Measurements from ENCODE around the gene SLC30A9.

Gene SLC30A9

GRCh38 chr4:41964401-41964800, 25.9 kb upstream of the SLC30A9 start:
- no peak for TF ChIP-seq CTCF (conservative IDR thresholded peaks at IDR 0.05; ENCODE audit: low read length)
- H3K4me3 ChIP-seq (ENCODE audit: low read length): no peak overlapping the region
- DNase-seq (ENCODE audit: low read depth): no peak

GRCh38 chr4:41967392-41967791, 22.9 kb upstream of the SLC30A9 start:
- no peak for TF ChIP-seq CTCF (conservative IDR thresholded peaks at IDR 0.05; ENCODE audit: low read length)
- H3K4me3 ChIP-seq (ENCODE audit: low read length): no peak overlapping the region
- DNase-seq (ENCODE audit: low read depth): no peak

GRCh38 chr4:41969671-41970070, 20.7 kb upstream of the SLC30A9 start:
- H3K4me3 ChIP-seq (ENCODE audit: low read length): no peak overlapping the region
- no peak for DNase-seq (ENCODE audit: low read depth)
- TF ChIP-seq CTCF (conservative IDR thresholded peaks at IDR 0.05; ENCODE audit: low read length): no peak

- no peak for DNase-seq (ENCODE audit: low read depth)
- no peak overlapping the region for H3K4me3 ChIP-seq (ENCODE audit: low read length)
- TF ChIP-seq CTCF (conservative IDR thresholded peaks at IDR 0.05; ENCODE audit: low read length): no peak
Measured at GRCh38 chr4:41975341-41975740, 15.0 kb upstream of the SLC30A9 start.

GRCh38 chr4:41976775-41977516, 13.4 kb upstream of the SLC30A9 start:
- H3K4me3 ChIP-seq (ENCODE audit: low read length): no peak overlapping the region
- TF ChIP-seq CTCF (conservative IDR thresholded peaks at IDR 0.05; ENCODE audit: low read length): no peak
- peak; percentile 0 for DNase-seq (ENCODE audit: low read depth)

GRCh38 chr4:41977709-41978108, 12.6 kb upstream of the SLC30A9 start:
- peak; percentile 48 for DNase-seq (ENCODE audit: low read depth)
- TF ChIP-seq CTCF (conservative IDR thresholded peaks at IDR 0.05; ENCODE audit: low read length): no peak
- no peak overlapping the region for H3K4me3 ChIP-seq (ENCODE audit: low read length)

- TF ChIP-seq CTCF (conservative IDR thresholded peaks at IDR 0.05; ENCODE audit: low read length): no peak
- no peak within 1 kb of the TSS for H3K4me3 ChIP-seq (ENCODE audit: low read length)
- no peak for DNase-seq (ENCODE audit: low read depth)
Measured at GRCh38 chr4:41981456-41981855, 8.9 kb upstream of the SLC30A9 start, which contains the start of gene DCAF4L1. Gene DCAF4L1, plus strand, starts transcription at chr4:41981756. Its CDS starts 37 bp downstream, at chr4:41981793.

All from AG10803 (cell line).